Neural progenitor cell (in vitro differentiated cells): ENCODE measurements around the gene BFSP2.

Source experiments
- CTCF ChIP-seq: fragments of 200-600 bp; sonication (generic); IDR thresholded peaks from 2 replicates; pipeline ENCODE4 v1.5.1; 2017; ENCODE audit warnings: antibody characterized with exemption, mild to moderate bottlenecking
- EZH2 ChIP-seq: fragments of 200-600 bp; sonication (generic); IDR thresholded peaks from 2 replicates; pipeline ENCODE4 v1.6.1; 2017; ENCODE audit warnings: antibody characterized with exemption, mild to moderate bottlenecking, moderate library complexity
- EZH2phosphoT487 ChIP-seq: fragments of 200-600 bp; sonication (generic); IDR thresholded peaks from 2 replicates; pipeline ENCODE4 v1.6.1; 2017; ENCODE audit warnings: antibody characterized with exemption

DNA sequence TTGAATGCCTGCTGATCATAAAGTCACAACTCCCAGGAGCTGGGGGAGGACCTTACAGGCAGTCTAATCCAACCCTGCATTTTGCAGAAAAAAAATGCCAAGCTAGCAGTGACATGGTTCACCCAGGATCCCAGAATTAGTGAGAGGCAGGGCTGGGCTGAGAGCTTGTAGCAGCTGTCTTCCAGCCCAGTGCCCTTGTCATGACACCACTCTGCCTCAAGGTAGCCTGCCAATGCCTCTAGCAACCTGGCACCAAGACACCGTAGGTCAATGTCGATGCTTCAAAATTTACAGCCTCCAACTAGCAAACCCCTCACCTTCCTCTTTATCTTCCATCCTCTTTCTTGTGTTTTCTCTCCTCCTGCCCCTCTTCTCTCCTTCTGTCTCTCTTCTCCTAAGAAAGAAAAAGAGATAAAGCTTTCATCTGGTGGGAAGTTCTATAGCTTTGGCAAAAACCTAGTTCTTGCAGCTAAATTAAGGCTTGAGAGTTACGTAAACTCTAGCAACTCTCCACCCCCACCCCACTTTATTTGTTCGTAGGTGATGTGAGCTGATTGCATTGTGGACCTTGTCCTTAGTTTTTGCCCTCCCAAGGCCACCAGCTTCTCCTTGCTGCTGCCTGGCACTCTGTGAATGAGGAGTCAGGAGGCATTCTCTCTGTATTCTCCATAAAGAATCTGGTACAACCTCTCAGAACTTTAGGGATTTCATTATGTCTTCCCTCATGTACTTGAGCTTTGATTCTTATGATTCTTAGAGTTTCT lies 18.3 kb upstream of the BFSP2 start:
- TF ChIP-seq EZH2 (no peak), CTCF (no peak), EZH2phosphoT487 (no peak)
